HG03103 (cell line): ENCODE results near the gene TRIP12.
"Not testable (repeated sequence)": the region's sequence is repeated elsewhere in the genome, so short reads cannot be mapped to it uniquely, and the experiment has no call there.

Experiments used
- ATAC-seq: cut with Tn5 transposase; IDR thresholded peaks from one replicate; pipeline ENCODE4 v1.9.1; 2021; ENCODE audit warnings: low read depth; ENCODE audit not compliant: unreplicated experiment

Gene TRIP12

GRCh38 chr2:229835596-229836283 lies 86.1 kb downstream of the TRIP12 start:
- no peak for ATAC-seq

GRCh38 chr2:229834368-229834767 lies 87.4 kb downstream of the TRIP12 start:
- ATAC-seq: not testable (repeated sequence)

- ATAC-seq: no peak
Measured at GRCh38 chr2:229832510-229832898, 89.3 kb downstream of the TRIP12 start.

GRCh38 chr2:229831805-229832509 lies 89.9 kb downstream of the TRIP12 start:
- ATAC-seq: no peak

- ATAC-seq: no peak
Measured at GRCh38 chr2:229825476-229825875, 96.3 kb downstream of the TRIP12 start.

- no peak for ATAC-seq
Measured at GRCh38 chr2:229821316-229821715, 100.5 kb downstream of the TRIP12 start.

- ATAC-seq: no peak
Measured at GRCh38 chr2:229818230-229818629, 103.6 kb downstream of the TRIP12 start.

GRCh38 chr2:229815858-229816257 lies 106.0 kb downstream of the TRIP12 start:
- ATAC-seq: no peak

GRCh38 chr2:229815342-229815741 lies 106.5 kb downstream of the TRIP12 start:
- no peak for ATAC-seq

- no peak for ATAC-seq
Measured at GRCh38 chr2:229810786-229811185, 111.0 kb downstream of the TRIP12 start.

- ATAC-seq: no peak
Measured at GRCh38 chr2:229805559-229805958, 116.2 kb downstream of the TRIP12 start.

GRCh38 chr2:229802785-229803184 lies 119.0 kb downstream of the TRIP12 start:
- ATAC-seq: no peak

GRCh38 chr2:229800997-229801754 lies 120.6 kb downstream of the TRIP12 start:
- ATAC-seq: peak; percentile 58

GRCh38 chr2:229798446-229799155 lies 123.2 kb downstream of the TRIP12 start:
- ATAC-seq: no peak

GRCh38 chr2:229795058-229795457 lies 126.8 kb downstream of the TRIP12 start:
- ATAC-seq: no peak

GRCh38 chr2:229794636-229795035 lies 127.2 kb downstream of the TRIP12 start:
- no peak for ATAC-seq

GRCh38 chr2:229786289-229786688 lies 135.5 kb downstream of the TRIP12 start:
- not testable (repeated sequence) for ATAC-seq

- ATAC-seq: no peak
Measured at GRCh38 chr2:229784791-229785190, 137.0 kb downstream of the TRIP12 start.

GRCh38 chr2:229783108-229783721 lies 138.6 kb downstream of the TRIP12 start:
- peak; percentile 41 for ATAC-seq
